ENCODE results near the gene GNB5.

DNA sequence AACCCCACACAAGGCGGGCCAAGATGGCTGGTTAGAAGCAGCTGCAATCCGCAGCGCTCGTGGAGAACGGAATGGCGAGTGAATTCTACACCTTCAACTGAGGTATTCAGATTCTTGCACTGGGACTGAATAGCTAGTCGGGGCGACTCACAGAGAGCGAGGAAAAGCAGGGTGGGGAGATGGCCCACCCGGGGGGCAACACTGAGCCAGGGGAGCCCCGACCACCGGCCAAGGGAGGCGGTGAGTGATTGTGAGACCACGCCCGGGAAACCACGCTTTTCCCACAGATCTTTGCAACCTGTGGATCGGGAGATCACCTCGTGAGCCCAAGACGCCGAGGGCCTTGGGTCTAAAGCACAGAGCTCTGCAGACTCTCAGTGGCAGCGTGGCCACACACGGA is 28.3 kb downstream of the GNB5 start:
- TF ChIP-seq POLR2AphosphoS5 (IDR thresholded peaks at IDR 0.05; ENCODE audit: borderline replicate concordance, low read depth, low read length) (no peak), EZH2 (IDR thresholded peaks at IDR 0.05) (no peak)
